ENCODE measurements around the gene TUBB6. TPM values are rescaled to one million over a fixed set of nuclear protein-coding genes. Genes with fewer than 3 reads are reported as not detected.

TUBB6 gene
- total and polyA plus RNA-seq, 2 of the 13 experiments (the other 11 are each of a cell fraction or from before 2014, with no cell fraction given), result 9.9 to 28.6 TPM

DNA sequence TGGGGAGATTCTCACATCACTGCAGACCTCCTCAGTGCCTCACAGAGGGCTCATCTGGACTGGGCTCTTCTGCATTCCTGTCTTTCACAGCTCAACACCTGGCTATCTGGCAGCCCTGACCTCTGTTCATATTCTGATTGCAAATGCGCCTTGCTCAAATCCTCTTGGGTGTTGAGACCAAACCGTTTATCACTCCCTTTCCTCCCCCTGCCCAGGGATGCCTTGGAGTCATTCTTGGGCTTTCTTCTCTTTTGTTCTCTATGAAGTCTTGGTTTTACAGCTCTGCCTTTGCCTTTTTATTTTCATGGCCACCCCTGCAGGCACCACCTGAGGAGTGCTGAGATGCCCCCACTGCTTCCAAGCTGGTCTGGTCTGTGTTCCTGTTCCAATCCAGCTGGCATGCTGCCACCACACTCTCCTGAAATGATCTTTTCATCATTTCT lies 26.3 kb downstream of the TUBB6 start:
- POLR2A ChIA-PET, result no interaction called here
- no peak for ATAC-seq
- FAIRE-seq, result no peak
- TF ChIP-seq TRIM22 (IDR thresholded peaks at IDR 0.05), result no peak
- no peak for TF ChIP-seq SP4 (CRISPR knock-in tag; IDR thresholded peaks at IDR 0.05)
- TF ChIP-seq, protein P1, sequence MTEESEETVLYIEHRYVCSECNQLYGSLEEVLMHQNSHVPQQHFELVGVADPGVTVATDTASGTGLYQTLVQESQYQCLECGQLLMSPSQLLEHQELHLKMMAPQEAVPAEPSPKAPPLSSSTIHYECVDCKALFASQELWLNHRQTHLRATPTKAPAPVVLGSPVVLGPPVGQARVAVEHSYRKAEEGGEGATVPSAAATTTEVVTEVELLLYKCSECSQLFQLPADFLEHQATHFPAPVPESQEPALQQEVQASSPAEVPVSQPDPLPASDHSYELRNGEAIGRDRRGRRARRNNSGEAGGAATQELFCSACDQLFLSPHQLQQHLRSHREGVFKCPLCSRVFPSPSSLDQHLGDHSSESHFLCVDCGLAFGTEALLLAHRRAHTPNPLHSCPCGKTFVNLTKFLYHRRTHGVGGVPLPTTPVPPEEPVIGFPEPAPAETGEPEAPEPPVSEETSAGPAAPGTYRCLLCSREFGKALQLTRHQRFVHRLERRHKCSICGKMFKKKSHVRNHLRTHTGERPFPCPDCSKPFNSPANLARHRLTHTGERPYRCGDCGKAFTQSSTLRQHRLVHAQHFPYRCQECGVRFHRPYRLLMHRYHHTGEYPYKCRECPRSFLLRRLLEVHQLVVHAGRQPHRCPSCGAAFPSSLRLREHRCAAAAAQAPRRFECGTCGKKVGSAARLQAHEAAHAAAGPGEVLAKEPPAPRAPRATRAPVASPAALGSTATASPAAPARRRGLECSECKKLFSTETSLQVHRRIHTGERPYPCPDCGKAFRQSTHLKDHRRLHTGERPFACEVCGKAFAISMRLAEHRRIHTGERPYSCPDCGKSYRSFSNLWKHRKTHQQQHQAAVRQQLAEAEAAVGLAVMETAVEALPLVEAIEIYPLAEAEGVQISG (CRISPR knock-in tag; IDR thresholded peaks at IDR 0.05), result no peak
- TF ChIP-seq, protein P2, sequence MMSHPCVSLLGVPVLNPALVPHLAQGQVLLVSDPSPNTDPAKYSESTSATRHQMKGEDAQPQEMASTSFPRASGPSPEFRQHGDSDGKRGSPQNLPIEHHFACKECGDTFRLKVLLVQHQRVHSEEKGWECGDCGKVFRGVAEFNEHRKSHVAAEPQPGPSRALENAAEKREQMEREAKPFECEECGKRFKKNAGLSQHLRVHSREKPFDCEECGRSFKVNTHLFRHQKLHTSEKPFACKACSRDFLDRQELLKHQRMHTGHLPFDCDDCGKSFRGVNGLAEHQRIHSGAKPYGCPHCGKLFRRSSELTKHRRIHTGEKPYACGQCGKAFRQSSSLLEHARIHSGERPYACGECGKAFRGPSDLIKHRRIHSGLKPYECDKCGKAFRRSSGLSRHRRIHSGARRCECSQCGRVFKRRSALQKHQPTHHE (CRISPR knock-in tag; IDR thresholded peaks at IDR 0.05; ENCODE audit: borderline replicate concordance), result no peak
- no peak for TF ChIP-seq NFKBIZ (CRISPR knock-in tag; IDR thresholded peaks at IDR 0.05)
- TF ChIP-seq ZNF274 (CRISPR knock-in tag; IDR thresholded peaks at IDR 0.05), result no peak
- no peak for TF ChIP-seq ZBTB3 (CRISPR knock-in tag; IDR thresholded peaks at IDR 0.05; ENCODE audit: borderline replicate concordance, low read depth)
- no peak for TF ChIP-seq ONECUT2 (CRISPR knock-in tag; IDR thresholded peaks at IDR 0.05)
- TF ChIP-seq DMTF1 (CRISPR knock-in tag; IDR thresholded peaks at IDR 0.05), result no peak
- TF ChIP-seq YEATS4 (CRISPR knock-in tag; IDR thresholded peaks at IDR 0.05; ENCODE audit: borderline replicate concordance), result no peak
- TF ChIP-seq, protein P3, sequence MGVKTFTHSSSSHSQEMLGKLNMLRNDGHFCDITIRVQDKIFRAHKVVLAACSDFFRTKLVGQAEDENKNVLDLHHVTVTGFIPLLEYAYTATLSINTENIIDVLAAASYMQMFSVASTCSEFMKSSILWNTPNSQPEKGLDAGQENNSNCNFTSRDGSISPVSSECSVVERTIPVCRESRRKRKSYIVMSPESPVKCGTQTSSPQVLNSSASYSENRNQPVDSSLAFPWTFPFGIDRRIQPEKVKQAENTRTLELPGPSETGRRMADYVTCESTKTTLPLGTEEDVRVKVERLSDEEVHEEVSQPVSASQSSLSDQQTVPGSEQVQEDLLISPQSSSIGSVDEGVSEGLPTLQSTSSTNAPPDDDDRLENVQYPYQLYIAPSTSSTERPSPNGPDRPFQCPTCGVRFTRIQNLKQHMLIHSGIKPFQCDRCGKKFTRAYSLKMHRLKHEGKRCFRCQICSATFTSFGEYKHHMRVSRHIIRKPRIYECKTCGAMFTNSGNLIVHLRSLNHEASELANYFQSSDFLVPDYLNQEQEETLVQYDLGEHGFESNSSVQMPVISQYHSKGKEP (CRISPR knock-in tag; IDR thresholded peaks at IDR 0.05), result no peak
- TF ChIP-seq SALL2 (CRISPR knock-in tag; IDR thresholded peaks at IDR 0.05), result no peak
- no peak for TF ChIP-seq JDP2 (CRISPR knock-in tag; IDR thresholded peaks at IDR 0.05; ENCODE audit: borderline replicate concordance)
- no peak for TF ChIP-seq KLF12 (CRISPR knock-in tag; IDR thresholded peaks at IDR 0.05; ENCODE audit: borderline replicate concordance)

More for the DNA sequence above, 26.3 kb downstream of the TUBB6 start:
- peaks cover 16 to 31% of the 10 kb centered on the region in 2 experiments; a peak in 4 of 5 replicates for H3K36me3 ChIP-seq (replicated peaks in 1 of 2; ENCODE audit: control insufficient read depth in 1 of 2, insufficient read depth in 2 of 2, low read length in 2 of 2)
- H3K27ac ChIP-seq (ENCODE audit: extremely low read length, insufficient read depth, low read length), result no peak overlapping the region
- in situ Hi-C loops (cut with HindIII; ENCODE audit: extremely low pct_ligation_motif_present, low pct_unique_long_range_greater_than_20kb) (no loop called here), intact Hi-C loops (cut with micrococcal nuclease; ENCODE audit: unreplicated experiment) (no loop called here)
- CTCF ChIA-PET (ENCODE audit: low intra/inter-chr PET ratio, low total read pairs), result no interaction called here
- no peaks in the 10 kb centered on the region for H3K79me2 ChIP-seq (ENCODE audit: insufficient read depth, low read length)
- H3K4me3 ChIP-seq (replicated peaks in 1 of 3; ENCODE audit: insufficient read depth in 1 of 3, low read depth in 2 of 3, low read length in 3 of 3), result no peak overlapping the region
- peaks cover 23% of the 10 kb centered on the region for H3K4me1 ChIP-seq (ENCODE audit: insufficient read depth, low read length)
- 95% methylated on average over 2 of the region's 2 CpGs for WGBS (ENCODE audit: low lambda C conversion rate)
- H3K4me2 ChIP-seq (ENCODE audit: low read depth, low read length), result no peak overlapping the region
- BruUV-seq (replicated peaks), result no TSS peak
- no peaks in the 10 kb centered on the region for H3K27me3 ChIP-seq (ENCODE audit: control insufficient read depth in 1 of 2, insufficient read depth in 2 of 2, low read length in 2 of 2)
- no peak overlapping the region for H2AFZ ChIP-seq (ENCODE audit: low read length)
- H4K20me1 ChIP-seq (ENCODE audit: insufficient read depth, low read length), result peaks cover 19% of the 10 kb centered on the region
- no peak overlapping the region for H3K9ac ChIP-seq (ENCODE audit: insufficient read depth, low read depth, low read length)
- no peak for DNase-seq (ENCODE audit: low spot score)
- no peaks in the 10 kb centered on the region for H3K9me3 ChIP-seq (ENCODE audit: low read length)

Measured in HepG2 (cell line).